KMS-11 (cell line): ENCODE data around the gene ANKRD33B.

Experiments
- H2AFZ ChIP-seq: fragments of 200-600 bp; sonication (generic); 2 replicates; pipeline ENCODE4 v1.6.1; 2016; ENCODE audit warnings: antibody characterized with exemption, mixed run types, low read depth
- H3K27ac ChIP-seq: fragments of 200-600 bp; sonication (generic); 2 replicates; pipeline ENCODE4 v1.6.1; 2016; ENCODE audit warnings: mild to moderate bottlenecking, mixed run types
- H3K27me3 ChIP-seq: fragments of 200-600 bp; sonication (generic); 2 replicates; pipeline ENCODE4 v1.6.1; 2017; ENCODE audit warnings: mild to moderate bottlenecking, low read depth, mixed run types, moderate library complexity; ENCODE audit not compliant: insufficient read depth
- H3K36me3 ChIP-seq: fragments of 200-600 bp; sonication (generic); 2 replicates; pipeline ENCODE4 v1.6.1; 2017; ENCODE audit warnings: mild to moderate bottlenecking, mixed run types; ENCODE audit not compliant: insufficient read depth
- H3K4me1 ChIP-seq: fragments of 200-600 bp; sonication (generic); 2 replicates; pipeline ENCODE4 v1.6.1; 2016; ENCODE audit warnings: mild to moderate bottlenecking, low read depth, mixed run types; ENCODE audit not compliant: poor library complexity, severe bottlenecking
- H3K4me2 ChIP-seq: fragments of 200-600 bp; sonication (generic); 2 replicates; pipeline ENCODE4 v1.7.0; 2016; ENCODE audit warnings: mild to moderate bottlenecking, mixed run types
- H3K4me3 ChIP-seq: fragments of 200-600 bp; sonication (generic); IDR thresholded peaks from 2 replicates; pipeline ENCODE4 v1.6.1; 2017; ENCODE audit warnings: low read depth, low read length, mixed read lengths; ENCODE audit not compliant: insufficient read depth
- H3K79me2 ChIP-seq: fragments of 200-600 bp; sonication (generic); 2 replicates; pipeline ENCODE4 v1.6.1; 2016; ENCODE audit warnings: low read depth, mixed run types; ENCODE audit not compliant: insufficient read depth
- H3K9ac ChIP-seq: fragments of 200-600 bp; sonication (generic); 2 replicates; pipeline ENCODE4 v1.6.1; 2016; ENCODE audit warnings: mild to moderate bottlenecking, mixed run types
- H4K20me1 ChIP-seq: fragments of 200-600 bp; sonication (generic); 2 replicates; pipeline ENCODE4 v1.6.1; 2016; ENCODE audit warnings: mild to moderate bottlenecking, mixed run types; ENCODE audit not compliant: insufficient read depth
- TF ChIP-seq, protein P1 (sequence below): fragments of 200-600 bp; sonication (generic); conservative IDR thresholded peaks from 2 replicates; pipeline ENCODE4 v1.6.1; 2017; ENCODE audit warnings: low read depth, mild to moderate bottlenecking, antibody characterized with exemption, low read length, moderate library complexity, mixed read lengths

ANKRD33B gene

DNA sequence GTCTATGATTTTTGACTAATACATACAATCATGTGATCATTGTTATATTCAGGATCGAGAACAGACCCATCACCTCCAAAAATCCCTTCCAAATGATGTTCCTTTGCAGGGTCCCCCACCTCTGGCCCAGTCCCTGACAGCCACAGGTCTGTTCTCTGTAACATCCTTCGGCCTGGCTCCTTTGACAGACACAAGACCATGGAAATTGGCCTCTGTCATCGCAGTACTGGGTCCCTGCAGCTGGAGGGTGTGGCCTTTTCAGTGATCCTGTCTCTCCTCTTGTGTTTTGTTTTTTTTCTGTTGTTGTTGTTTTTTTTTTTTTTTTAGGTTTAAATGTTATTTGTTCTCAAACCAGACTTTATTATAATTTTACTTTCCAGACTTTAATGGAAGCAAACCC lies 27.4 kb upstream of the ANKRD33B start:
- Histone ChIP-seq H2AFZ (peak overlapping the region; percentile 17; the same call in 1 of the 2 replicates), H3K4me3 (no peak overlapping the region), H3K4me2 (no peak overlapping the region; the same call in 1 of the 2 replicates), H3K27me3 (no peaks in the 10 kb centered on the region), H3K36me3 (no peaks in the 10 kb centered on the region), H4K20me1 (no peaks in the 10 kb centered on the region), H3K79me2 (no peaks in the 10 kb centered on the region), H3K4me1 (peaks cover 8% of the 10 kb centered on the region), H3K27ac (no peak overlapping the region), H3K9ac (no peak overlapping the region)
- TF ChIP-seq, protein P1, sequence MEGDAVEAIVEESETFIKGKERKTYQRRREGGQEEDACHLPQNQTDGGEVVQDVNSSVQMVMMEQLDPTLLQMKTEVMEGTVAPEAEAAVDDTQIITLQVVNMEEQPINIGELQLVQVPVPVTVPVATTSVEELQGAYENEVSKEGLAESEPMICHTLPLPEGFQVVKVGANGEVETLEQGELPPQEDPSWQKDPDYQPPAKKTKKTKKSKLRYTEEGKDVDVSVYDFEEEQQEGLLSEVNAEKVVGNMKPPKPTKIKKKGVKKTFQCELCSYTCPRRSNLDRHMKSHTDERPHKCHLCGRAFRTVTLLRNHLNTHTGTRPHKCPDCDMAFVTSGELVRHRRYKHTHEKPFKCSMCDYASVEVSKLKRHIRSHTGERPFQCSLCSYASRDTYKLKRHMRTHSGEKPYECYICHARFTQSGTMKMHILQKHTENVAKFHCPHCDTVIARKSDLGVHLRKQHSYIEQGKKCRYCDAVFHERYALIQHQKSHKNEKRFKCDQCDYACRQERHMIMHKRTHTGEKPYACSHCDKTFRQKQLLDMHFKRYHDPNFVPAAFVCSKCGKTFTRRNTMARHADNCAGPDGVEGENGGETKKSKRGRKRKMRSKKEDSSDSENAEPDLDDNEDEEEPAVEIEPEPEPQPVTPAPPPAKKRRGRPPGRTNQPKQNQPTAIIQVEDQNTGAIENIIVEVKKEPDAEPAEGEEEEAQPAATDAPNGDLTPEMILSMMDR, result no peak

DNA sequence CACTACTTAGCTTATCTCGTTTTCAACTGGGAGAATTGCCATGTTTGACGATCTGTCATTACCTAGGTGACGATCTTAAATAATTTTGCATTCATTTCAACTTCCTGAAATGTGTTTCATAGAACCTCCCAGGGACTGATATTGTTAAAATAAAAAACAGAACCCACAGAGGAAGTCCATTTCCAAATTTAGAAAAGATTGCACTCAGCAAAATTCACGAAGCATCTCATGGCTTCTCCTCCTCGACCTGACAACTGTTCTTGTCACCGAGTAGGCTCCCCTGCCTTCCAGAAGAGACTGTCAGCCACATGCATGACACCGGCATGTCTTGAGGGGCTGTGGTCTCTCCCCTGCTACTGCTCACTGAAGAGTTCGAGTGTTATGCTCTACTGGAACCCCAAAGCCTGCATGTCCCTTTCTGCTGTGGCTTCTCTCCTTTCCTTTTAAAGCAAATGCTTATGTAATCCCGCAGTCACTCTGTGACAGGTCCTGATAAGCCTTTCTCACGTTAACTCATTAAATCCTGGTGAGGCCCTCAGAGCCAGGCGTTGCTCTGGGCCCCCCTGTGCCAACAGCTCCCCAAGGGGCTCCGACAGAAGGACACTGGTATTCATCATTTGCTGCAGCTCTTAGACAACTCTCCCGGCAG lies 26.8 kb upstream of the ANKRD33B start:
- Histone ChIP-seq H3K4me2 (no peak overlapping the region; the same call in 1 of the 2 replicates), H3K4me3 (no peak overlapping the region)

DNA sequence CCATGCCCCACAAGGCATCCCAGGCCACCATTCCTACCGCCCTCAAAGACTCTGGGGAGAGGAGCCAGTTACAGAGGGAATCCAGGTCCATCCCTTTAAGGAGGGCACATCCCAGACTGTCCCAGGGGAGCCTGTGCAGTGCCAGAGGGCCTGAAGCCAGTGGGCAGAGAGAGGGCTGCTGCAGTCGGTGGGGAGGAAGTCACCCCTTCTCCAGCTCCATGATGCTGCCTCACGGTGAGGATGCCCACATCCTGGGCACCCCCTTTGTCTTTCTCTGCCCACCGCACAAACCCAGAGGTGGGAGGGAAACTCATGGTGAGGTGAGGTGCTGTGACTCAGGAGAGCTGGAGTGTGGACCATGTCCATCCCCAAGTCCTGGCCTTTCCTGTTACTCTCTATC lies 26.2 kb upstream of the ANKRD33B start:
- TF ChIP-seq, protein P1, result no peak
- no peak overlapping the region for H3K4me2 ChIP-seq
- H3K27ac ChIP-seq, result no peak overlapping the region
- H3K36me3 ChIP-seq, result no peaks in the 10 kb centered on the region
- H2AFZ ChIP-seq, result no peak overlapping the region
- no peaks in the 10 kb centered on the region for H4K20me1 ChIP-seq
- no peak overlapping the region for H3K9ac ChIP-seq
- H3K4me3 ChIP-seq, result no peak overlapping the region
- no peaks in the 10 kb centered on the region for H3K27me3 ChIP-seq
- no peaks in the 10 kb centered on the region for H3K79me2 ChIP-seq
- peaks cover 8% of the 10 kb centered on the region for H3K4me1 ChIP-seq

More for the DNA sequence above, 26.8 kb upstream of the ANKRD33B start:
- H3K4me1 ChIP-seq, result peaks cover 8% of the 10 kb centered on the region
- no peaks in the 10 kb centered on the region for H4K20me1 ChIP-seq
- H3K79me2 ChIP-seq, result no peaks in the 10 kb centered on the region
- no peaks in the 10 kb centered on the region for H3K27me3 ChIP-seq
- peak overlapping the region; percentile 17 for H2AFZ ChIP-seq
- no peak overlapping the region for H3K27ac ChIP-seq
- TF ChIP-seq, protein P1, result no peak
- H3K36me3 ChIP-seq, result no peaks in the 10 kb centered on the region
- no peak overlapping the region for H3K9ac ChIP-seq

DNA sequence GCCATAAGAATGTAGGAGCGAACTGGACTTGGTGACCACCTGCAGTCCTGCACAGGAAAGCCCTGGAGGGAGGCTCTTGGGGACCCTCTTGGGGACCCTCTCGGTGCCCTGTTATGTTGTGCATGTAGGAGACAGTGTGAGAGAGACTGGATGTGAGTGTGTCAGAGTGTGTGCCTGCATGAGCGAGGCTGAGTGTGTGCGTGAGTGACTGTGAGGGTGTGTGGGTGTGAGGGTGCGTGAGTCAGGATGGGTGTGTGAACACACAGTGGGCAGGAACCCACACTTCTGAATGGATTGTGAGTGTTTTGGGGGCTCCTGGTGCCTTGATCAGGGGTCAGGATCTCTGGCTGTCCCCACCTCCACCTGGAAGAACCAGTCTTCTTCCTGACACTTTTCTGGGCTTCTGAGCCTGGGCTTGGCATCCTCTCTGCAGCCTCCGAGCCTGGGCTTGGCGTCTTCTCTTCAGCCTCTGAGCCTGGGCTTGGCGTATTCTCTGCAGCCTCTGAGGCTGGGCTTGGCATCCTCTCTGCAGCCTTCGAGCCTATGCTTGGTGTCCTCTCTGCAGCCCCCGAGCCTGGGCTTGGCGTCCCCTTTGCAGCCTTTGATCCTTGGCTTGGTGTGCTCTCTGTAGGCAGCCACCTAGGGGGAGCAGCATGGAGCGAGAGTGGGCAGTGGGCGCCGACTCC lies 25.6 kb upstream of the ANKRD33B start:
- no peak overlapping the region for H3K27ac ChIP-seq
- TF ChIP-seq, protein P1, result no peak
- no peaks in the 10 kb centered on the region for H4K20me1 ChIP-seq
- H3K4me3 ChIP-seq, result no peak overlapping the region
- no peak overlapping the region for H3K9ac ChIP-seq
- no peaks in the 10 kb centered on the region for H3K79me2 ChIP-seq
- peaks cover 8% of the 10 kb centered on the region for H3K4me1 ChIP-seq
- H3K36me3 ChIP-seq, result no peaks in the 10 kb centered on the region
- H2AFZ ChIP-seq, result no peak overlapping the region
- no peaks in the 10 kb centered on the region for H3K27me3 ChIP-seq
- no peak overlapping the region for H3K4me2 ChIP-seq
